BE2C (cell line): ENCODE data around the gene PKD1L1.

ENCODE experiments used
- DNase-seq: peaks from one replicate; pipeline ENCODE4 v3.0.0-alpha.2; 2020
- H3K27me3 ChIP-seq: fragments of 250-450 bp; sonication (Bioruptor Pico); 2 replicates; pipeline ENCODE4 v1.5.1; 2020; ENCODE audit warnings: mild to moderate bottlenecking
- H3K36me3 ChIP-seq: fragments of 250-450 bp; sonication (Bioruptor Pico); 2 replicates; pipeline ENCODE4 v1.5.1; 2020; ENCODE audit warnings: mild to moderate bottlenecking
- H3K4me1 ChIP-seq: fragments of 250-450 bp; sonication (Bioruptor Pico); 2 replicates; pipeline ENCODE4 v1.5.1; 2020
- H3K4me3 ChIP-seq: 2 replicates; pipeline ENCODE4 v1.5.1; 2011; ENCODE audit warnings: low read depth, low read length
- H3K9me3 ChIP-seq: fragments of 250-450 bp; sonication (Bioruptor Pico); 2 replicates; pipeline ENCODE4 v1.5.1; 2020
- CTCF ChIP-seq: IDR thresholded peaks from 2 replicates; pipeline ENCODE4 v1.5.1; 2012; ENCODE audit warnings: mild to moderate bottlenecking, low read depth, low read length

PKD1L1 gene

DNA sequence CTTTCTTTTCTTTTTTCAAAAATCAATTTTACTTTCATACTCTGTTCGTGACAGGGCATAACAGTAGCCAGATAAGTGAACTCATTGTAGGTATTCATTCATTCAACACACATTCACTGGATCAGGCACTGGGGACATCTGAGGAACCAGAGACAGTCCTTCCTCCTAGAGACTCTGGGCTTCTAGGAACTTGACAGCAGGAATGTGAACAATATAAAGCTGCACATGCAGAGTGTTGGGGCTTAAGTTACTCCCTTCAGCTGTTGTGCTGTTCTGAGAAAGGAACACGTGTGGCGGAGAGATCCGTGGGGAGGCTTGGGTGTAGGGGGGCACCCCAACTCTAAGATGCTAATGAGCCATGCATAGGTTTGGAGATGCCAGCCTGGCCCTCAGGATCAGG lies 120.4 kb downstream of the PKD1L1 start:
- Histone ChIP-seq H3K4me3 (no peak overlapping the region), H3K4me1 (no peaks in the 10 kb centered on the region), H3K27me3 (no peaks in the 10 kb centered on the region), H3K9me3 (no peaks in the 10 kb centered on the region; the same call in 1 of the 2 replicates), H3K36me3 (no peaks in the 10 kb centered on the region)
- DNase-seq: no peak
- no peak for TF ChIP-seq CTCF

DNA sequence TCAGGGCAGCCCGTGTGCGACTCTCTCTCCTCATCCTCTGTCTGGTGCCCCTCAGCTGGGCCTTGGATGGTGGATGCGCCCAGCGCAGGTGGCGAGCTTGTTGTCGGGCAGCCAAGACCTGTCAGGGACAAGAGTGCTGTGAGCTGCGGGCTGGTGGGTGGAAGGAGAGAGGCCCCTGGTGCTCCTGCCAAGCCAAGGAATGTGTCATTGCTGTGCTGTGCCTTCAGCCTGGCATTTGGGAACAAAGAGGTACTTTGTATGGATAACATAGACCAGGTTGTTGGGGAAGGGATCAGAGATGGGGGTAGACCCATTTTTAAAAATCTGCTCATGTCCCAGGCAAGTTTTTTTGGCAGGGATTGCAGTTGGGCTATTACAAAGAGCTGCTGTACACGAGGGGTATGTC lies 120.9 kb downstream of the PKD1L1 start:
- Histone ChIP-seq H3K4me3 (no peak overlapping the region), H3K36me3 (no peaks in the 10 kb centered on the region), H3K4me1 (no peaks in the 10 kb centered on the region), H3K9me3 (no peaks in the 10 kb centered on the region; the same call in 1 of the 2 replicates), H3K27me3 (no peaks in the 10 kb centered on the region)
- DNase-seq: no peak
- no peak for TF ChIP-seq CTCF

DNA sequence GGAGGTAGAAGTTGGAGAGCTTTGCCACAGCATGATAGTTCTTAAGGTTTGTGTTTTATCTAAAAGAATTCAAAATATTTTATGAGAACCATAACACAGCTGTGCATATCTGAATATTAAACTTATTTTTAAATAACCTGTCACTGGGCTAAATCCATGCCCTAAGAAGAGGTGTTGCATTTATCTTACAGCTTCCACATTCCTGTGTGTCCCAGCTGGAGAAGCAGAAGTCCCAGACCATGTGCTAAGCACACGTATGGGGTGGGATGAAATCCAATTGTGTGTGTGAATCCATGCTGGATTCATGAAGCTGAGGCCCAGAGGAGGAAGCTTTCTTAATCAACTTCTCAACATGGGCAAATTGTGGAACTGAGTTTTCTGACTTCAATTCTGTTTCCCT lies 121.5 kb downstream of the PKD1L1 start:
- Histone ChIP-seq H3K36me3 (no peaks in the 10 kb centered on the region), H3K4me1 (no peaks in the 10 kb centered on the region), H3K27me3 (no peaks in the 10 kb centered on the region), H3K9me3 (no peaks in the 10 kb centered on the region; the same call in 1 of the 2 replicates), H3K4me3 (no peak overlapping the region)
- no peak for TF ChIP-seq CTCF
- DNase-seq: no peak

- Histone ChIP-seq H3K4me1 (peaks cover 6% of the 10 kb centered on the region; the same call in 1 of the 2 replicates), H3K9me3 (no peaks in the 10 kb centered on the region), H3K27me3 (no peaks in the 10 kb centered on the region), H3K36me3 (no peaks in the 10 kb centered on the region), H3K4me3 (no peak overlapping the region)
- DNase-seq: no peak
- no peak for TF ChIP-seq CTCF
Measured at GRCh38 chr7:47819607-47819920, 128.7 kb downstream of the PKD1L1 start.

- Histone ChIP-seq H3K36me3 (no peaks in the 10 kb centered on the region), H3K4me3 (no peak overlapping the region), H3K4me1 (peaks cover 6% of the 10 kb centered on the region; the same call in 1 of the 2 replicates), H3K27me3 (no peaks in the 10 kb centered on the region), H3K9me3 (no peaks in the 10 kb centered on the region)
- peak; percentile 75 for DNase-seq
- TF ChIP-seq CTCF: peak; percentile 99
Measured at GRCh38 chr7:47818796-47819606, 129.3 kb downstream of the PKD1L1 start.

DNA sequence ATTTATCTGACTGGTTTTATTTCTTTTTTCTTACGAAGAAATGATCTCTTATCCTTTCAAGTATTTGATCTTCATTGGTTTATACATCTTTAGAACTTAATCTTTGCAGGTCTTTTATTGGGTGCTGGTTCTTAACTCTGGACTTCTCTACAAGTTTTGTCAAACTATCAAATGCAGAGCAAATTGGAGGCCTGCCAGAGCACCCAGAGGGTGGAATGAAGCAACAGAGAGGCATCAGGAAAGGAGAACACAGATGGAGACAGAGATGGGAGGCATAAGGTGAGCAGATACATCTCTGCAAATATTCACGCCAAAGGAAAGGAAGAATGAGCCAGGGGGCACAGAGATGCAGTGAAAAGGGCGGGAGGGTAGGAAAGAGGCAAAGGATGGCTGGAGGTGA lies 130.3 kb downstream of the PKD1L1 start:
- no peak for DNase-seq
- Histone ChIP-seq H3K9me3 (no peaks in the 10 kb centered on the region), H3K4me1 (peaks cover 6% of the 10 kb centered on the region; the same call in 1 of the 2 replicates), H3K4me3 (no peak overlapping the region), H3K36me3 (no peaks in the 10 kb centered on the region), H3K27me3 (no peaks in the 10 kb centered on the region)
- TF ChIP-seq CTCF: no peak
